Inferior parietal cortex (tissue), 1 donor: ENCODE data around the gene AIFM2.
"Not testable (repeated sequence)": the region's sequence is repeated elsewhere in the genome, so short reads cannot be mapped to it uniquely, and the experiment has no call there.

ENCODE experiments used
- DNase-seq: peaks from one replicate; pipeline ENCODE4 v3.0.0-alpha.2; 2016; ENCODE audit errors: extremely low spot score

Gene AIFM2

DNA sequence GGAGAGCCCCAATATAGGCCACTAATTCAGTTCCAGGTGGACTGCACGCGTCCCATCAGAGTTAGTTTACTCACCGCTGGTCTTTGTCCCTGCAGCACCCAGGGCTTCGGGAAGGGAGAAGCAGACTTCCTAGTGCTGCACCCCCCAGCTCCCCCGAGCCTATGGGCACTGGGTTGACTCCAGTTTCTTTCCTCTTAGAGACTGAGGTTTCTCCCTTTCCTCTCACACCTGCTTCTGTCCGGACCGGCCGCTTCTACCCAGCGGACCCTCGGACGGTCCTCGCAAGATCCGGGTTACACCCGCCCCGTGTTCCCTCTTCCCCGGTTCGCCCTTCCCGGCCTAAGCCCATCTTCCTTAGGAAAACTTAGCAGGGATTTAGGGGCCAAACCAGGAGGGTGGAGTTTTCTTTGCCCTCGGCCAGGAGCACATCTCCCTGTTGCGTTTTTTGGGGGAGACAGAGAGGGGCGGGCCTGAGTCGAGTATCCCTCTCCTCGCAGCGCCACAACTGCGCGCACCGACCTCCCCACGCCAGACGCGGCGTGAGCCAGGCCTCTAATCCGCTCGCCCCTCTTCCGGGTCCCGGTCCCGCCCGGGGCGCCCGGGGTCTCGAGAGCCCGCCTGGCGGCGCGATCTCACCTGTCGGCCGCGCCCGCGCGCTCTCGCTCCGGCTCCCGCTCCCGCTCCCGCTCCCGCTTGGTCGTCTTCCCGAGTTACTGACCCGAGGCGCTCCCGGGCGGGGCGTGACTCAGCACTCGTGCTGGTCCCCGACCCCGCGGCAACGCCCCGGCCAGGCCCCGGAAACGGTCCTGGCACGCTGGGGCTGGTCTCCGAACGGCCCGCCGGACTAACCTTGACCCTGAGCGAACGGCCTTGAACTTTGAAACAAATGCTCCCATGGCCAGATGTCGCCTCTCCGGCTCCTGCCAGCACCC, at the start of gene AIFM2:
TSS of gene AIFM2 (minus strand) at position 728 of the 932 bp plus-strand sequence. CDS start 8,741 bp downstream, outside the sequence.
- DNase-seq = no peak

DNA sequence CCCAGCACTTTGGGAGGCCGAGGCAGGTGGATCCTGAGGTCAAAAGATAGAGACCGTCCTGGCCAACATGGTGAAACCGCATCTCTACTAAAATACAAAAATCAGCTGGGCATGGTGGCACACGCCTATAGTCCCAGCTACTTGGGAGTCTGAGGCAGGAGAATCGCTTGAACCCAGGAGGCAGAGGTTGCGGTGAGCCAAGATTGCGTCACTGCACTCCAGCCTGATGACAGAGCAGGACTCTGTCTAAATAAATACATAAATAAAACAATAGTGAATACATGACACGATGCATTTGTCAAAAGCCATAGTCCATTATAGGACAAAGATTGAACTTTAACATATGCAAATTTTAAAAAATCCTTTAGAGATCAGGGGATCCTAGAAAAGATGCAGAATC, 46.6 kb upstream of the AIFM2 start:
- not testable (repeated sequence) for DNase-seq

DNA sequence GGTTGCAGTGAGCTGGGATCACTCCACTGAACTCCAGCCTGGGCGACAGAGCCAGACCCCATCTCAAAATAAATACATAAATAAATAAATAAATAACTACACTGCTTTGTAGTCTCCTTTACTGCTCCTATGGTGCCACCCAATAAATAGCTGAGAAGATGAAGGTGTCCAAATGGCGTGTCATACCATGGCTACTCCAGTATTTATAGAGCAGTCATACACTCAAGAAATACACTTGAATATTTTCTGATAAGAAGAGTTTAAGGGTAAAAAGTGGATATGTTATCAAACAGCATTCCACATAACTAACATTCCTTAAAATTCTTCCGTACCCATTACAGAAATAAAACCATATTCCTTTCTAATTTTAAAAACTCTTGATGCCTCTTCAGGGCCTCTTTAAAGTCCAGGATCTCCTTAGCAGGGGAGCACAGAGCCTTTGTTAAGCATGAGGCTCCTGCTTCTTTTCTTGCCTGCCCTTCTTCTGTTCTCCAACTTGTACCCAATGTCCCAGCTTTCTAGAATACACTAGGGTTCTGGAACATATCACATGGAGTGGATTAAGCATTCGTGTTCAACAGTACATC, 45.6 kb upstream of the AIFM2 start:
- no peak for DNase-seq

DNA sequence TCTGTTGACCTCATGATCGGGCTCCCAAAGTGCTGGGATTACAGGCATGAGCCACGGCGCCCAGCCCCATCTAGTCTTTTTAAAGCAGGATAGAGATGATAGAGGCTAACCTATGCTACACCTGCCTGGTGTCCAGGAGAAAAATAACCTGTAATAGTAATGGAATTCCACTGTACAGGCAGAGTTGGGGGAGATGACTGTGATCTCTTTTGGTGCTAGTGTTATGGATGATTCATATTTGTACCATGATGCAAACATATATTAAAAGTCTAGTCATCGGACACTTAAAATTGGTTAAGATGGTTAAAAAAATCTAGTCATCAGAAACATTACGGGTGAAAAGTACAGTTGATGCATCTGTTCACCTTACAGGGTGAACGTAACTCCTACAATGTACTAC, 43.8 kb upstream of the AIFM2 start:
- DNase-seq = no peak

DNA sequence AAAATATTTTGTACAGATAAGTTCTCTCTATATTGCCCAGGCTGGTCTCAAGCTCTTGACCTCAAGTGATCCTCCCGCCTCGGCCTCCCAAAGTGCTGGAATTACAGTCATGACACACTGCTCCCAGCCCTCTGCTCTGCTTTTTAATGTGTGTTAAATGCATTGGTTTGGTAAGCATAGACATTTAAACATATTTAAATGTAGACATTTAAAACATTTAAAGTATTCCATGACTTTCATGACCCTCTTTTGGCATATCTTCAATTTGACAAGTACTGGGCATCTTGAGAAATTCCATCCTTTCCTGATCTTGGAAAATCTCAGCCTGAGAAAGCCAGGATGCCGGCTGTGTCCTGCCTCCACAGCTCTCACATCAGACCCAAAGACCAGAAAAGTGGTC, 42.9 kb upstream of the AIFM2 start:
- no peak for DNase-seq

DNA sequence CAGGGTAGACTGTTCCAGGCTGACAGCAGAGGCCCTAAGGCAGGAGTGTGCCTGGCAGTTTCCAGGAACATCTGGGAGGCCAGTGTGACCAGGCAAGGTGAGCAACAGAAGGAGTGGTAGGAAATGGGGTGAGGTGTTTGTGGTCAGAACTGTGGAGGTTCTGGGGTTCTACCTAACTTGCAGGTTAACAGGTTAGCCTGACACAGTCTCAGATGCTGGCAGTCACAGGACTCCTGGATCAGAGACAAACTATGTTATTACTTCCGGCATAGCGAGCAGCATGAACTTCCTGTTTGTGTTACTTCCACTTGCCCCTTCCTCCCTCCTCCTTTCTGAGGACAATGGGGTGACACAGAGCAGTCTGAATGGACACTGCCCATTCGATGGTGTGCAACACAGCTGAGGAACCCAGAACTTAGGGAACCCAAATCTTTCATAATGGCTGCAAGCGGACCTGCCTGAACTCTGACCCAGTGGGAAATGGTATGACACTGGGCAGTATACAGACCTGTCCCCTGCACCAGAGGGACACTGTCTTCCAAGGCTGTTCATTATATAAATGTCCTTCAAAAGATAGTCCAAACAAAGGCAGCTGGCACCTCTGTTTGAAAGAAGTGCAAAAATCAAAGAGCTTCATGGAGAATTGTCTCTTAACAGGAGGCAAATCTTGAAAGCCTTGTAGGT, 41.6 kb upstream of the AIFM2 start:
- DNase-seq = no peak

DNA sequence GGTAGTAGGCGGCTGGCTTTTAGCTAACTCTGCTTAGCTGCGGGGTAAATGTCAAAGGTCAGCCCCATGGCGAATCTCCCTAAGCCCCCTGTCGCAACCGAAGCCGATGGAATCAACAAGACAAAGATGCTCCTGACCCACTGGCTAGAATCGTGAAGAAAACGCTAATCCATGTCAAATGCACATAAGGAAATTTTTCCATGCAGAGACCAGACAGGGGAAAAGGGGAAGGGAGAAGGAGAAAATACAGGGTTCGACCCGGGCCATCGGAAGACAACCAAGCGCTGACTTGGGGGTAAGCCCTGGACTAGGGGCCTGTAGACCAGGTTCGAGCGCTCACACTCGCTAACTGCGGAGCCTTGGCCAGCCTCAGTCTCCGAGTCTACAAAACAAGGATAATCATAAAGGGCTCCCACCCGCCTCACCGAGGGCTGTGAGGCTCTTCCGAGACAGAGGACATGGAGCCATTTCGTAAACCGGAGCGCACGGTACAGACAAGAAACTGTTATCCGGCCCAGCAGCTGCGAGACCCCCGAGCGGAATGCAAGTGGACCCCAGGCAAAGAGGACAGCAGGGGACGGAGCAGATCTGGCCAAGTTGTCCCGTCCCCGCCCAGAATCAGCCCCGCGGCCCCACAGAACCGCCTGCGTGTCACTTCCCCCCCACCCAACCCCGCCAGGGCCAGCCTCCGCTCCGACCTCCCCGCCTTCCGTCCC, 37.2 kb upstream of the AIFM2 start:
- DNase-seq = no peak

DNA sequence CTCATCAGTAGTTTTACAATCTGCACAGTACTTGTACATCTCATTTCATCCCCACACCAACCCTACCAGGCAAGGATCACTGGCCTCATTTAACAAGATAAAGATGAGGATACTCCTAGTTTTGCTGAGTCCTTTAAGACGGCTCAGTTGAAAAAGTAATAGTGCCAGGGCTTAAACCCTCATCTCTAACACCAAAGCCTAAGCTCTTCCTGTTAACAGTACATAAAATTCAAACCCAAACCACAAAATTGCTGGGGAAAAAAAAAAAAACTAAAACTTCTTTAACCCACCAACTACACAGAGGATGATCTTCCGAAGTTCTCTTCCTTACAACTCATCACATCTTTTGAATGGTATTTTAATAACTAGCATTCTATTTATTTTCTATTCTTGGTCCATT, 36.4 kb upstream of the AIFM2 start:
- DNase-seq = no peak

DNA sequence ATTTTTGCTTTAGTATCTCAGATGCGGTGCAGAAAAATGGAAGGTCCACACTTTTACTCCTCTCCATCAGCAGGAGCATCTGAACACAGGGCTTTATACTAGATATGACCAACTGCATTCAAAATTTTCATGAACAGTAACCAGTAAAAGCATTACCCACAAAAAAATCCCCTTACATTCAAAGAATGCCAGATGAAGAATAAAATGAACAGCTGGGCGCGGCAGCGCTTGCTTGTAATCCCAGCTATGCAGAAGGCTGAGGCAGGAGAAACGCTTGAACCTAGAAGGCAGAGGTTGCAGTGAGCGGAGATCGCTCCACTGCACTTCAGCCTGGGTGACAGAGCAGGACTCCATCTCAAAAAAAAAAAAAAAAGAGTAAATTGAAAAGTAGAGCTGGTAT, 34.6 kb upstream of the AIFM2 start:
- DNase-seq = no peak

DNA sequence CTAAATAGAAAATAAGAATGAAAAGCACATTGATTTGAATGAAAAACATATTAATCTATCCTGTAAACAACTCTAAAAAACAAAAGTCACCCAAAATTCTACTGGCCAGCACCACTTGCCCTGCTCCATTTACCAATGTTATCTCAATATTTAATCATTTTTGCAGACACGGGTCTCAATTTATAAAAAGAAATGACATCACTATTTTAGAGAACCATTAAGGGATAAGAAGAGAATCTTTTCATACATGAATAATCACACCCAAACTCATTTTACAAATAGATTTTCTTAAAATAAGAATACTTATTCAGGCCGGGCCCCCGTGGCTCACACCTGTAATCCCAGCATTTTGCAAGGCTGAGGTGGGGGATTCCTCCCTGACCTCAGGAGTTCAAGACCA, 33.8 kb upstream of the AIFM2 start:
- no peak for DNase-seq

DNA sequence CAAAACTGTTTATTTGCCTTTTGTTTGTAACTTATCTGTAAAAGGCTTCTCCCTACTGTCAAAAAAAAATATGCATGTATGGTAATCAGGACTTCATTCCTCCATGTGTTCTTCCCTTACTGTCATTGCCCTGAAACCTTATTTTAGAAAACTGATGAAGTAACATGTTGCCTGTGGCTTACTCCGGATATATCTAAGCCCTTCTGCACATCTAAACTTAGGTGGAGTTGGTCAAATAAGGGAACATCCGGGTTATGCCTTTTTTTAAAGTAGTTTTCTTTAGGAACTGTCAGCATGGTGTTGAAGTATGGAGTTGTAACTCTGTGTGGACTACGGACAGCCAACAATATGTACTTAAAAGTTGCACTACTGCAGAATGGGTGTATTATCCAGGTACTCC, 31.5 kb upstream of the AIFM2 start:
- DNase-seq = no peak

DNA sequence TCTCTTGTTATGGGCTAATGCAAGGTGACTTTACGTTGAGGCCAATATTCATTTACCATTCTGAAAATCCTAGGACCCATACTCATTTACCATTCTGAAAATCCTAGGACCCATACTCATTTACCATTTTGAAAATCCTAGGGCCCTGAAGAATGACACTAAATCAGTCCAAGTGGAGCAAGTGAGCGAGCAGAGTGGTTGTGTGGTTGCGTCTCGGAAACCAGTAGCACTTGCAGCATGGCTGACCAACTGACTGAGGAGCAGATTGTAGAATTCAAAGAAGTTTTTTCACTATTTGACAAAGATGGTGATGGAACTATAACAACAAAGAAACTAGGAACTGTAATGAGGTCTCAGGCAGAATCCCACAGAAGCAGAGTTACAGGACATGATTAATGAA, 30.8 kb upstream of the AIFM2 start:
- DNase-seq = no peak

DNA sequence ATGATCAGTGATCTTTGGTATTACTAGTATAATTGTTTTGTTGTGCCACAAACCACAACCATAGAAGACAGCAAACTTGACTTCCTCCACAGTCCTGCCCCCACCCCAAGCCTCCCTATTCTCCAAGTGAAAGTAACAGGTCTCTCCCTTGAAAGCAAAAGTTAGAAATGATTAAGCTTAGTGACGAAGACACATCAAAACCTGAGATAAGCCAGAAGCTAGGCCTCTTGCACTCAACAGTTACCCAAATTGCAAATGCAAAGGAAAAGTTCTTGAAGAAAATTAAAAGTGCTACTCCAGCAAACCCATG, 30.2 kb upstream of the AIFM2 start:
- no peak for DNase-seq

DNA sequence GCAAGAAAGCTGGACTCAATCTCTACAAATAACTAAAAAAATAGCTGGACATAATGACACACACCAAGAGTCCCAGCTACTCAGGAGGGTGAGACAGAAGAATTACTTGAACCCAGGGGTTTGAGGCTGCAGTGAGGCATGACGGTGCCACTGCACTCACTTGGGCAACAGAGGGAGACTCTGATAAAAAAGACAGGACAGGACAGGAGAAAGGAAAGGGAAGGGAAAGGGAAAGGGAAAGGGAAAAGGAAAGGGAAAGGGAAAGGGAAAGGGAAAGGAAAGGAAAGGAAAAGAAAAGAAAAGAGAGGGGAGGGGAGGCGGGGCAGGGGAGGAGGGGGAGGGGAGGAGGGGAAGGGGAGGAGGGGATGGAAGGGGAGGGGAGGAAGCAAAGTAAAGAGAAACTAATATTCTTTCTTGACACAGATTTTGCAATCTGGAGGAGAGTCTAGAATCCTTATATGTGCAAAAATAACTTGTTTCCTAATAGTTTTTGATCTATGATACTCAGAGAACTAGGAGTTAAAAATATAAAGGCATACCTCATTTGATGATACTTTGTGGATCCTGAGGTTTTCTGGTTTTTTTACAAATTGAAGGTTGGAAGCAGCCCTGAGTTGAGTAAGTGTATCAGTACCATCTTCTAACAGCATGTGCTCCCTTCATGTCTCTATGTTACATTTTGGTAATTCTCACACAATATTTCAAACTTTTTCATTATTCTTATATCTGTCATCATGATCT, 29.7 kb upstream of the AIFM2 start:
- no peak for DNase-seq

DNA sequence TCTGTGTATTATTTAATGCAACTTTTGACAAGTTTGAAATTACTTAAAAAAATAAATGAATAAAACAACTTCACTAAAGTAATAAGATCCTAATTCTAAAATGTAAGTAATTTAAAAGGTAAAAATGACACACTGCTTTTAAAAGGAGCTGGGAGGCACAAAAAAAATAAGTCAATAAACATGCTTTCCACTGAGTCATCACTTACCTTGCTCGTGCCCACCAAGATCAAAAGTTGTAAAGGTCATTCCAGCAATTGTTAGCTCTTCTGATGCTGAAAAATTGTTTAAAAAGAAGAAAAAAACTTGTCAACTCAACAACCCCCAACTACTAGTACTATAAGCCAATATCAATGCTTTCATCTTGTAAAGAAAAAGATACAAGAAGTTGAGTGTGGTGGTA, 28.2 kb upstream of the AIFM2 start:
- DNase-seq = no peak

DNA sequence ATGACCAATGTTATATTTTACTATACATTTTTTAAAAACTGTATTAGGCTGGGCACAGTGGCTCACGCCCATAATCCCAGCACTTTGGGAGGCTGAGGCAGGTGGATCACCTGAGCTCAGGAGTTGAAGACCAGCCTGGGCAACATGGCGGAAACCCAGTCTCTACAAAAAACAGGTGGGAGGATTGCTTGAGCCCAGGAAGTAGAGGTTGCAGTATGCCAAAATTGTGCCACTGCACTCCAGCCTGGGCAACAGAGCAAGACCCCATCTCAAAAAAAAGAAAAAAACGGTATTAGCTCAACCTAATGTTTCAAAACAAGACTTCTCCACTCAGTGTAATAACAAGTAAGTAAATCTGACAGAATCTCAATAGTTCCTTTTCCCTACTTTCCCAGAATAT, 26.7 kb upstream of the AIFM2 start:
- DNase-seq = not testable (repeated sequence)

DNA sequence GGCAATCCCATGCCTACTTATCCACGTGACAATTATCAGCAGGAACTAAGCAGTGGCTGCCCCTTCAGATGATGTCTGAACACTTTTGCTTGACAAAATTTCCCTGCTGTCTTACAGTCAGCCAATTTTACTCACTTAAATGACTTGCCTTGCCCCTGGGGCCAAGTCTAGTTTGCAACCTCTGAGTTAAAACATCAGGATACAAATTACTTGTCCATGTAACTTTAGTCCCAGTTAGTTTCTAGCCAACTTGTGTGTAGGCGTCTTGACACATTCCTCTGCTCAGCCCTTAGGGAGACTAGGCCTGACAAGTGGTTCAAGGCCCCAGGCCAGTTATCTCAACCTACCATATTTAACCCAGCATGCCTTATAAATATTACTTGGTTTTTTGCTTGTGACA, 25.5 kb upstream of the AIFM2 start:
- DNase-seq = no peak

DNA sequence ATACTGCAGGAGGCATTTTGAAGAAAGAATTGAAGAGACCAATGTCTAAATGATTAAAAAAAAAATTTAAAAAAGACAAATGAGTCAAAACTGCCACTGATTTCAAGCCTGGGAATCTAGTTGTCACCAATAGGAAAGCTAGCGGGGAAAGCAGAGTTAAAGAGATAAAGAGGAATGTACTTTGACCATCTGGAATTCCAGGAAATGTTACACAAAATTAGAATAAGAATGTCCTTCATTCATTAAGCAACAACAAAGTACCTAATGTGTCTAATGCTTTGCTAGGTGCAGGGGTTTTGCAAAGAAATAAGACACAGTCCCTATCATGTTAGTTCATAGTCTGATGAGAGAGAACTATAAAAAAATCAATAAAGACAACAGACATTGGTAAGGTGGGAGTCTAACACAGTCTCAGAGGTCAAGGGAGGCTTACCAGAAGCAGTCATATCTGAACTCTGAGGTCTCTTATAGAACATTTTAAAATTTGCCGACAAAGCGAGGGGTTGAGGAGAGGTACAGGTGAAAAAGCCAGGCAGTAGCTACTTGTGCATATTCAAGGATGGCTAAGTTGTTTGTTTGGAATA, 22.7 kb upstream of the AIFM2 start:
- no peak for DNase-seq

DNA sequence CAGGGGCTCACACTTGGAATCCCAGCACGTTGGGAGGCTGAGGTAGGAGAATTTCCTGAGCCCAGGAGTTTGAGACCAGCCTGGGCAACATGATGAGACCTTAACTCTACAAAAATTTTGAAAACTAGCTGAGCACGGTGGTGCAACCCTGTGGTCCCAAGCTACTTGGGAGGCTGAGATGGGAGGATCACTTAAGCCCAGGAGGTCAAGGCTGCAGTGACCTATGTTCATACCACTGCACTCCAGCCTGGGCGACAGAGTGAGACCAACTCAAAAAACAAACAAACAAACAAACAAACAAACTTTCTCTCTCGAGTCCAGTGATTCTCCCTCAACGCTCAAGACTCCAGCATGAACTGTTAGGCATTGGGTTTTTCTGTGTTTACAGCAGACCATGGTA, 15.9 kb upstream of the AIFM2 start:
- no peak for DNase-seq

DNA sequence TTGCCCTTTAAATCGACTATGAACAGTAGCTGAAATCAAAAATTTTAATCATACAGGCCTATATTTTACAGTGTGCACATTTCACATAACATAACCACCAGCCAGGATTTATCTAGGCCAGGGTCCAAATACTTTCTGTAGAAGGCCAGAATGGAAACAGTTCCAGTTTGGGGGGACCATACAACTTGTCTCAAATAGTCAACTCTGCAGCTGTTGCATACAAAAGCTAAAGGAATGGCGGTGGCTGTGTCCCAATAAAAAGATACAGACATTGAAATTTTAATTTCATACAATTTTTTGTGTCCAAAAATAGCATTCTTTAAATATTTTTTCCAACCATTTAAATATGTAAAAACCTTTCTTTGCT, 14.6 kb upstream of the AIFM2 start:
- DNase-seq = peak; percentile 66

DNA sequence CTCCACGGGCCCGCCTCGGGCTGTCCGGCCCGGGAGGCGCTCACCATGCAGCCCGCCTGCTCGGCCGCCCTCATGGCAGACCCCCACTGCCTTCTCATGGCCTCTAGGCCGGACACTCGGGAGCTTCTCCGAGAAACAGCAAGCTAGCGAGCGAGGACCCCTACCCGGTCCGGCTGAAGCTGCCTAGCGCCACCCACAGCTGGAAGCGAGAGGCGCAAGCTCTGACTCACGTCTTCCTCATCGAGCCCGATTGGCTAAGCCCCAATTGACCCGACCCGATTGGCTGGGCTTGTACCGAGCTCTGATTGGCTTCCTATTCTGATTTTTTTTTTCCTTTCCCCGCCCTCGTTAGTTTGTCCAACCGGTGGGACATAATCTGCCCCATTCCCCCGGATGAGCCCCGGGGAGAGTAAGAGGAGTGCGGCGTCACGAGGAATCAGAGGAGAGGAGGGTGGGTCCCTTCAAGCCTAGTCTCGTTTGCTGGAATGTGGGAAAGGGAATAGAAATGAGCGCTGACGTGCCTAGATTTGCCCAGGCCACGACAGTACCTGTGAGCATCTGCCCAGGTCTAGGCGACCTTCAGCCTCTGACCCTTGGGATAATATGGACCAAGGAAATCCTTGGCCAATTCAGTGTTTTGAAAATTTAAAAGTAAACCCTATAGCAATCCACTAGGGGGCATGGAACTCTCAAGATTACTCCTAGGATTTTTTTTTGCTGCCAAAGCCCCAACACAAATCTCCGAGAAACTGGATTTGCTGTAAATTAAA, 14.0 kb upstream of the AIFM2 start, which contains the start of gene TYSND1:
TSS of gene TYSND1 (minus strand) at position 212 of the 770 bp plus-strand sequence. CDS start at position 98, 114 bp downstream.
- peak; percentile 96 for DNase-seq
